ENCODE measurements around the gene C1QTNF5. TPM values are rescaled to one million over a fixed set of nuclear protein-coding genes. Genes with fewer than 3 reads are reported as not detected.

C1QTNF5 gene
- total and polyA plus RNA-seq, 2 donors (not counting 1 experiment from before 2014, with no cell fraction given) = not detected

DNA sequence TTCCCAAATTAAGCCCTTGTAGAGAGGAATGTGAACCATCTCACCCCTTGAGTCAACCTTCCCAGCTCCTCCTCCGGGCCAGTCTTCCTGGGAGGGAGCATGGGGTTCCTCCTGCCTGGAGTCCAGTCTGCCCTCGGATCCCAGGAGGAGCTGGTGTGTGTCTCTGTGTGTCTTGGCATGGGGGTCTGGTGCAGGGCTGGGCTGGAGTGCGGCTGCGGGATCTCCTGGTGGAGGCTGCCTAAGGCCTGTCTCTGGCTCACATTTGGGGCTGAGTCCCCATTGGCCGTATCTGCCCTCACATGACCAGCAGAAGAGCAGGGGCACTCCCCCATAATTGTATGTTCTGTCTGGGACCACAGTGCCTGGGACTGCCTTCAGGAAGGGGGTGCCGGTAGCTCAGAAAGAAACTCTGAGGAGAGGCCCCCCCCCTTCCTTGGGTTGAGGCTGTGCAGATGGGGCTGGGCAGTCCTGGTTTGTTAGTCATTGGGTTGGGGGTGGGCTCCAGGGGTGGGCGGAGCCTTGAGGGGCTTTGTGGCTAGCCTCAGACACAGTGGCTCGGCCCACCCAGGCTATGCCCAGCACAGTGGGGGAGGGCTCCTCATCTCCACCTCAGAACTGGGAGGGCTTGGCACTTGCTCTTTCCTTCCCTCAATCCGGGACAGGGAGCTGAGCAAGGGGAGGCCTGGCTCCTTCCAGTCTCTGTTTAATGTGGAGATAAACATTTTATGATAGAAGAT lies 2.9 kb downstream of the C1QTNF5 start:
- Histone ChIP-seq H3K79me2 (ENCODE audit: control insufficient read depth, insufficient read depth, low read length) (peaks cover 14% of the 10 kb centered on the region), H3K36me3 (replicated peaks in 1 of 2; ENCODE audit: control extremely low read depth in 1 of 2, control insufficient read depth in 1 of 2, extremely low read depth in 1 of 2, insufficient read depth in 2 of 2, low read length in 1 of 2) (peaks cover 0 to 2% of the 10 kb centered on the region in 2 experiments), H3K4me1 (ENCODE audit: control insufficient read depth in 2 of 2, insufficient read depth in 2 of 2, low read length in 2 of 2) (peaks cover 37 to 43% of the 10 kb centered on the region in 2 donors), H3K9ac (ENCODE audit: low read length) (no peak overlapping the region), H3K27ac (ENCODE audit: low read length in 2 of 2) (no peak overlapping the region), H3K9me3 (ENCODE audit: control extremely low read depth in 1 of 3, control insufficient read depth in 2 of 3, insufficient read depth in 1 of 3, low read length in 2 of 3) (peaks cover 0 to 3% (median 0%) of the 10 kb centered on the region in 3 donors), H3K4me3 (ENCODE audit: control extremely low read depth in 1 of 5, extremely low read depth in 1 of 5, insufficient read depth in 1 of 5, low read depth in 2 of 5, low read length in 4 of 5) (no peak overlapping the region), H3K4me2 (replicated peaks; ENCODE audit: low read depth, low read length, poor library complexity, severe bottlenecking) (no peak overlapping the region), H3K27me3 (replicated peaks in 1 of 4; ENCODE audit: control extremely low read depth in 1 of 4, control insufficient read depth in 3 of 4, insufficient read depth in 4 of 4, low read length in 3 of 4) (peaks cover 0 to 42% (median 27%) of the 10 kb centered on the region in 4 experiments), H2AFZ (ENCODE audit: insufficient read depth, low read depth, low read length, poor library complexity, severe bottlenecking) (no peak overlapping the region), H4K20me1 (ENCODE audit: control insufficient read depth, insufficient read depth, low read length, poor library complexity, severe bottlenecking) (peaks cover 7% of the 10 kb centered on the region)
- Mint-ChIP-seq H3K9me3 (ENCODE audit: insufficient read depth) (no peaks in the 10 kb centered on the region), H3K4me1 (peaks cover 42% of the 10 kb centered on the region), H3K4me3 (no peak overlapping the region), H3K27ac (no peak overlapping the region), H3K27me3 (peaks cover 25% of the 10 kb centered on the region)
- ATAC-seq (ENCODE audit: low read depth) (no peak), DNase-seq (peak; percentile 21)
- TF ChIP-seq, protein P1, sequence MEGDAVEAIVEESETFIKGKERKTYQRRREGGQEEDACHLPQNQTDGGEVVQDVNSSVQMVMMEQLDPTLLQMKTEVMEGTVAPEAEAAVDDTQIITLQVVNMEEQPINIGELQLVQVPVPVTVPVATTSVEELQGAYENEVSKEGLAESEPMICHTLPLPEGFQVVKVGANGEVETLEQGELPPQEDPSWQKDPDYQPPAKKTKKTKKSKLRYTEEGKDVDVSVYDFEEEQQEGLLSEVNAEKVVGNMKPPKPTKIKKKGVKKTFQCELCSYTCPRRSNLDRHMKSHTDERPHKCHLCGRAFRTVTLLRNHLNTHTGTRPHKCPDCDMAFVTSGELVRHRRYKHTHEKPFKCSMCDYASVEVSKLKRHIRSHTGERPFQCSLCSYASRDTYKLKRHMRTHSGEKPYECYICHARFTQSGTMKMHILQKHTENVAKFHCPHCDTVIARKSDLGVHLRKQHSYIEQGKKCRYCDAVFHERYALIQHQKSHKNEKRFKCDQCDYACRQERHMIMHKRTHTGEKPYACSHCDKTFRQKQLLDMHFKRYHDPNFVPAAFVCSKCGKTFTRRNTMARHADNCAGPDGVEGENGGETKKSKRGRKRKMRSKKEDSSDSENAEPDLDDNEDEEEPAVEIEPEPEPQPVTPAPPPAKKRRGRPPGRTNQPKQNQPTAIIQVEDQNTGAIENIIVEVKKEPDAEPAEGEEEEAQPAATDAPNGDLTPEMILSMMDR (IDR thresholded peaks at IDR 0.05) = no peak
- TF ChIP-seq EZH2 (IDR thresholded peaks at IDR 0.05; ENCODE audit: borderline replicate concordance, insufficient read depth, low read depth, low read length, poor library complexity, severe bottlenecking) = no peak
- intact Hi-C loops (cut with micrococcal nuclease) = no loop called here
- ChIA-PET POLR2A (interaction anchor here (0.6 to 1.5 kb wide), 3 partner anchors 16 to 54 kb away, joined by 3 to 11 read pairs (median 8); no protein-coding TSS in a partner anchor), CTCF (interaction anchor here (0.7 to 4.0 kb wide), 11 partner anchors 11 to 236 kb away, joined by 3 to 45 read pairs (median 5); partner anchors contain the start of genes CBL and NLRX1)
- WGBS (ENCODE audit: insufficient coverage) = 84% methylated on average over 5 of the region's 9 CpGs

All from B cell (primary cell).